ENCODE measurements around the gene TARBP1. TPM values are rescaled to one million over a fixed set of nuclear protein-coding genes. Genes with fewer than 3 reads are reported as not detected.

TARBP1 gene
- total and polyA plus RNA-seq, 7 donors: 5.5 to 22.1 (median 10.0) TPM

DNA sequence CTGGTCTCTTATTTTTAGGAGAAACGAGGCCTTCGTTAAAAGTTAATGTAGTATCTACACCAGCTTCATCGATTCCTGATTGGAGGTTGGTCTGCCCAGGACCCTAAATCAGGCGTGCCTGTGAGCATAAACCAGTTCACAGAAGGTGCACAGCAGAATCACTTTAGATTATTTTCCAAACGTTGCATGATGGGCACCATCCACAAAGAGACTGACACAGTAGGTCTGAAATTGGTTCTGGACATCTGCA is 256 bp upstream of the TARBP1 start:
- no peaks in the 10 kb centered on the region for H3K9me3 ChIP-seq
- 4 to 15% methylated on average over 5 of the region's 5 CpGs for WGBS, 2 donors
- no peak for TF ChIP-seq POLR2A (IDR thresholded peaks at IDR 0.05)
- TF ChIP-seq POLR2AphosphoS5 (IDR thresholded peaks at IDR 0.05): no peak
- TF ChIP-seq EP300 (IDR thresholded peaks at IDR 0.05): no peak
- TF ChIP-seq, protein P1, sequence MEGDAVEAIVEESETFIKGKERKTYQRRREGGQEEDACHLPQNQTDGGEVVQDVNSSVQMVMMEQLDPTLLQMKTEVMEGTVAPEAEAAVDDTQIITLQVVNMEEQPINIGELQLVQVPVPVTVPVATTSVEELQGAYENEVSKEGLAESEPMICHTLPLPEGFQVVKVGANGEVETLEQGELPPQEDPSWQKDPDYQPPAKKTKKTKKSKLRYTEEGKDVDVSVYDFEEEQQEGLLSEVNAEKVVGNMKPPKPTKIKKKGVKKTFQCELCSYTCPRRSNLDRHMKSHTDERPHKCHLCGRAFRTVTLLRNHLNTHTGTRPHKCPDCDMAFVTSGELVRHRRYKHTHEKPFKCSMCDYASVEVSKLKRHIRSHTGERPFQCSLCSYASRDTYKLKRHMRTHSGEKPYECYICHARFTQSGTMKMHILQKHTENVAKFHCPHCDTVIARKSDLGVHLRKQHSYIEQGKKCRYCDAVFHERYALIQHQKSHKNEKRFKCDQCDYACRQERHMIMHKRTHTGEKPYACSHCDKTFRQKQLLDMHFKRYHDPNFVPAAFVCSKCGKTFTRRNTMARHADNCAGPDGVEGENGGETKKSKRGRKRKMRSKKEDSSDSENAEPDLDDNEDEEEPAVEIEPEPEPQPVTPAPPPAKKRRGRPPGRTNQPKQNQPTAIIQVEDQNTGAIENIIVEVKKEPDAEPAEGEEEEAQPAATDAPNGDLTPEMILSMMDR (IDR thresholded peaks at IDR 0.05): no peak
- peaks cover 0 to 16% (median 9%) of the 10 kb centered on the region in 4 donors for H3K4me1 ChIP-seq
- intact Hi-C loops (cut with DNase I): no loop called here
- DNase-seq: no peak
- peaks cover 0 to 2% (median 0%) of the 10 kb centered on the region in 3 donors for H3K27me3 ChIP-seq
- peak overlapping the region; percentile 55 to 90 (median 71) for H3K4me3 ChIP-seq
- H3K27ac ChIP-seq: peak overlapping the region; percentile 81 to 95 (median 89)
- no peaks in the 10 kb centered on the region for H3K36me3 ChIP-seq

DNA sequence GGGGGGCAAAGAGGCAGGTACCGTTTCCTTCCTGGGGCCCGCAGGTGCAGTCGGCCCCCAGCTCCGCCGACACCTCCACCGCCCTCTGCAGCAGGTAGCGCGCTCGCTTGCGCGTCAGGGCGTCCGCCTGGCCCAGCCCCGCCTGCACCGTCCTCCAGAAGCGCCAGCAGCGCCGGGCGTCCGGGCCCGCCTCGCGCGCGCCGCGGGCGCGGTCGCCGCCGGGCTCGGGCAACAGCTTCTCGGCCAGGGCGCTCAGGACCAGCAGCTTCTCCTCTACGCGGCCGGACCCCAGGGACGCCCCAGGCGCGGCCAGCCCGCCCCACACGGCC is 863 bp downstream of the TARBP1 start:
- peak overlapping the region; percentile 81 to 95 (median 89) for H3K27ac ChIP-seq
- no peaks in the 10 kb centered on the region for H3K36me3 ChIP-seq
- peaks cover 0 to 2% (median 0%) of the 10 kb centered on the region in 3 donors for H3K27me3 ChIP-seq
- intact Hi-C loops (cut with DNase I): no loop called here
- DNase-seq: no peak
- no peak for TF ChIP-seq EP300 (IDR thresholded peaks at IDR 0.05)
- TF ChIP-seq POLR2A (IDR thresholded peaks at IDR 0.05): no peak
- no peak for TF ChIP-seq POLR2AphosphoS5 (IDR thresholded peaks at IDR 0.05)
- TF ChIP-seq, protein P1 (IDR thresholded peaks at IDR 0.05): no peak
- H3K4me3 ChIP-seq: peak overlapping the region; percentile 33 to 90 (median 71)
- 0% methylated on average over 43 of the region's 43 CpGs for WGBS, 2 donors
- no peaks in the 10 kb centered on the region for H3K9me3 ChIP-seq
- H3K4me1 ChIP-seq: peaks cover 0 to 20% (median 9%) of the 10 kb centered on the region in 4 donors

DNA sequence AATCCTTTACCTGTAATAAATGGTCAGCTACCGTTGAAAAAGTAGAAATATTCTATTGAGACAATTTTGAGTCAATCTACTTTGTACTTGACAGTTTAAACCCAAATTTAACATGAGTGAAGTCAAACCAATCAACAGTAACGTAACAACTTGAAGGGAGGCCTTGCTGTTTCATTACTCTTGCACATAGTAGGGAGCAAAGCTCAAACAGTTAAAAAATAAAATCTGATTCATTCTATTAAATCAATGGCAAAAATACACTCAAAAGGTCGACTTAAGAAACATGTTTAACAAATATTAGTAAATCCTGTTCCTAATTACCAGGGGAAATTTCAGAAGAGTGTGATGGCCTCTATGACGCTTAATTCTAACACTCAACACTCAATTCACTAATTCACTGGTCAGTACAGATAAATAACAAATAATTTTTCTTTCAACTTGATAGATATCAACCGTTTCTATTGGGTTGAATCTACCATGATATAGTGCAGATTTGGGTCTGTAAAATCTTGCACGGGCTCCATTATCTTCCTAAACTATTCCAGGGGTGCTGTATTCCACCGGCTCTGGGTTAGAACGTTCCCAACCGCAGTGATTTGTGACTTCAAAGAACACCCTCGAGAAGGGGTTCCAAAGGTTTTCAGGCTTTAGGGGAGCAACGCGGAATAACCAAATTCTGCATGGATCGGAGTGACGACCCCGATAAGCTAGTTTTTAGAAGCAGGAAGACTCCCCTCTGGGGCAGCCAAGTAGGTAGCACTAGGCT is 1.4 kb downstream of the TARBP1 start:
- 10 to 16% methylated on average over 15 of the region's 15 CpGs for WGBS, 2 donors
- TF ChIP-seq, protein P1 (IDR thresholded peaks at IDR 0.05): no peak
- no peak for TF ChIP-seq POLR2A (IDR thresholded peaks at IDR 0.05)
- no peak for TF ChIP-seq POLR2AphosphoS5 (IDR thresholded peaks at IDR 0.05)
- TF ChIP-seq EP300 (IDR thresholded peaks at IDR 0.05): no peak
- Histone ChIP-seq H3K9me3 (no peaks in the 10 kb centered on the region), H3K27me3 (peaks cover 0 to 2% (median 0%) of the 10 kb centered on the region in 3 donors), H3K36me3 (no peaks in the 10 kb centered on the region), H3K4me3 (peak overlapping the region; percentile 33 to 90 (median 71)), H3K4me1 (peaks cover 0 to 20% (median 9%) of the 10 kb centered on the region in 4 donors), H3K27ac (peak overlapping the region; percentile 81 to 95 (median 89))
- intact Hi-C loops (cut with DNase I): no loop called here
- no peak for DNase-seq

DNA sequence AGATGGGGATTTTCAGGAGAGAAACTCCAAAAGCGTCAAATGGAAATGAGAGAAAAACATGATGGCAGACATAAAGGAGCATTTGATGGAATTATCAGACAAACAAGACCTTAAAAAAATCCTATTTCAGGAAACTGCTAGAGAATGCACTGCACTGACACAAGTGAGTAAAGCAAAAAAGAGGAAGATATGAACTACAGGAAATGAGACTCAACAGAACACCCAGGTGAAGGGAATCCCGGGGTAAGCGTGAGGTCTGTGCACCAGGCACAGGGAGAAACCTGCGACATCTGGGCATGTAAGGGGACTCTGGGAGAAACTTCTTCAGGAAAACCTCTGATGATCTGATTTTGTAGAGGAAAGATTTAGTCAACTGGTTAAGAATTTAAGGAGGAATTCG is 2.8 kb downstream of the TARBP1 start:
- Histone ChIP-seq H3K27me3 (peaks cover 0 to 2% (median 0%) of the 10 kb centered on the region in 3 donors), H3K27ac (no peak overlapping the region), H3K4me3 (no peak overlapping the region), H3K9me3 (no peaks in the 10 kb centered on the region), H3K36me3 (no peaks in the 10 kb centered on the region), H3K4me1 (peaks cover 0 to 20% (median 9%) of the 10 kb centered on the region in 4 donors)
- intact Hi-C loops (cut with DNase I): no loop called here
- TF ChIP-seq POLR2A (IDR thresholded peaks at IDR 0.05) (no peak), EP300 (IDR thresholded peaks at IDR 0.05) (no peak), POLR2AphosphoS5 (IDR thresholded peaks at IDR 0.05) (no peak)
- TF ChIP-seq, protein P1 (IDR thresholded peaks at IDR 0.05): no peak
- 55 to 90% methylated on average over 5 of the region's 5 CpGs for WGBS, 2 donors
- DNase-seq: no peak
